Right lobe of liver (tissue), 6 donors: Measurements from ENCODE around the gene PNPO. TPM values are rescaled to one million over a fixed set of nuclear protein-coding genes. Genes with fewer than 3 reads are reported as not detected.

Source experiments
- ATAC-seq, 4 donors: fragments of 200-7000 bp; cut with Tn5 transposase; one replicate each; pipeline ENCODE4 v1.9.1; 2020; ENCODE audit warnings: mild to moderate bottlenecking in 4 of 4, moderate library complexity in 4 of 4
- DNase-seq, 3 donors: peaks; one replicate each; pipeline ENCODE4 v3.0.0-alpha.2; 2020
- H3K27ac ChIP-seq, 3 donors: fragments of 200-600 bp; one replicate each; pipeline ENCODE4 v1.8.0; 2022
- H3K27me3 ChIP-seq, 2 donors: fragments of 200-600 bp; one replicate each; pipeline ENCODE4 v1.8.0; 2022
- H3K36me3 ChIP-seq, 4 donors: fragments of 200-600 bp; sonication (generic) in 1 of 4; one replicate each; pipeline versions ENCODE4 v1.5.1 to v1.8.0; 2017 to 2022; ENCODE audit warnings: control low read depth in 1 of 4
- H3K4me1 ChIP-seq, 4 donors: fragments of 200-600 bp; sonication (generic) in 1 of 4; one replicate each; pipeline versions ENCODE4 v1.5.1 to v1.8.0; 2017 to 2022; ENCODE audit warnings: control low read depth in 1 of 4
- H3K4me3 ChIP-seq, 3 donors: fragments of 200-600 bp; one replicate each; pipeline ENCODE4 v1.8.0; 2022
- H3K9me3 ChIP-seq, 4 donors: fragments of 200-600 bp; sonication (generic) in 1 of 4; one replicate each; pipeline versions ENCODE4 v1.5.1 to v1.8.0; 2017 to 2022; ENCODE audit warnings: control low read depth in 1 of 4
- CTCF ChIP-seq, 4 donors: fragments of 200-600 bp in 3 of 4; fragments of 450-650 bp in 1 of 4; IDR thresholded peaks; one replicate each; pipeline versions ENCODE4 v1.5.1 to v1.8.0; 2016 to 2022; ENCODE audit warnings: antibody characterized with exemption in 4 of 4, mild to moderate bottlenecking in 2 of 4
- POLR2A ChIP-seq: fragments of 450-650 bp; IDR thresholded peaks from one replicate; pipeline ENCODE4 v1.6.1; 2017; ENCODE audit warnings: antibody characterized with exemption, mild to moderate bottlenecking
- WGBS: methylation state at CpG from one replicate; pipeline ENCODE4 v1.1.6; 2018; ENCODE audit warnings: low coverage, low lambda C conversion rate; ENCODE audit not compliant: insufficient coverage; ENCODE audit errors: missing lambda C conversion rate; 5-methylcytosine and 5-hydroxymethylcytosine counted together
- intact Hi-C, 2 donors: fragments of 100-400 bp; cut with DNase I; formaldehyde crosslinking; loops; one replicate each; pipeline versions ENCODE4 v1.11.2 to v1.14.1; 2022
- total RNA-seq, 6 experiments: library from RNA; depleted of rRNA in 2 of 6; stranded (reverse); fragments of >200 nt in 2 of 6; fragmentation: NEBNext Ultra II Directional in 3 of 6; extraction: Animal tissue kit (Norgen Biotek cat#: 25700) in 3 of 6; gene quantifications; one replicate each; pipeline versions ENCODE4 v1.1.0 to v1.2.4, GENCODE V29; 2016 to 2023
- donor health status: DM: no; HTN: yes; CAD: no.
- donor health status: DM: no; HTN: no; CAD: no.
- donor health status: DM: no; HTN: no; CAD: no.
- donor health status: DM: no; HTN: yes; CAD: no.
- donor health status: DM: no; HTN: yes; CAD: no.

The PNPO gene
- total RNA-seq, 6 experiments from 2014 or later, result 85.0 to 151 (median 124) TPM

- intact Hi-C loops, result no loop called here
- no peak for DNase-seq
- Histone ChIP-seq H3K9me3 (no peaks in the 10 kb centered on the region), H3K27me3 (no peaks in the 10 kb centered on the region), H3K27ac (peak overlapping the region; percentile 13 to 47 (median 18)), H3K4me1 (peaks cover 0 to 22% (median 3%) of the 10 kb centered on the region in 4 donors), H3K36me3 (no peaks in the 10 kb centered on the region), H3K4me3 (no peak overlapping the region)
- no peak for ATAC-seq
- TF ChIP-seq CTCF (IDR thresholded peaks at IDR 0.05), result no peak
- no peak for TF ChIP-seq POLR2A
- WGBS, result 90% methylated on average over 3 of the region's 3 CpGs
Observed at GRCh38 chr17:47906443-47906842, 34.9 kb upstream of the PNPO start.

DNA sequence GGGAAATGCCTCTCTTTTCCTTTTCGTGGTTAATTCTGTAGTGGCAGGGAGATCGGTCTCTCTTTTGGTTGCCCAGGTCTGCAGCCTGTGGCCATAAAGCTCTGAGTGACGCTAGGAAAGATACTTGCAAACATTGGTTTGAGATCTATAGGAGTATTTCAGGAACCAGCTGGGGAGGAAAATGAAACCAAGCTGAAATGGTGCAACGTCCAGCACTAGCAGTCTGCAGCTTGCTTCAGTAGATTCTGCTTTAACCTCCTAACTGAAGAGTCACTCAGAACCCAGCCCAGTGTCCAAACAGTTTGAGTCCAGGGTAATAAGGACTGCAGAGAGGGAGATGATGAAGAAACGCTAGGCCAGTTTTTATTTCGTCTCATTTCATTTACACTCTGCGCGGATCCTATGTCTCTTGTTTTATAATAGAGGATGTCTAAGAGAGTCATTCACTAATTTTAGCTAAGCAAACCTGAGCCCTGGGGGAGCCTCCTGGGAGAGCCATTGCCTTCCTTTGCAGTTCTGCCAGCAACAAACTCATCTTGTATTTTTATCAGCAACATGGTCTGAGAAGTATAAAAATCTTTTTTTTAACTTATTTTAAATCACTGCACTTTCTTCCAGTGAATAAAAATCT is 33.3 kb upstream of the PNPO start:
- Histone ChIP-seq H3K9me3 (no peaks in the 10 kb centered on the region), H3K4me3 (no peak overlapping the region), H3K27me3 (no peaks in the 10 kb centered on the region), H3K27ac (no peak overlapping the region), H3K36me3 (no peaks in the 10 kb centered on the region), H3K4me1 (peaks cover 0 to 22% (median 3%) of the 10 kb centered on the region in 4 donors)
- 63% methylated on average over 8 of the region's 8 CpGs for WGBS
- ATAC-seq, result peak; percentile 22 to 60 (median 33)
- TF ChIP-seq POLR2A (no peak), CTCF (IDR thresholded peaks at IDR 0.05) (no peak)
- no peak for DNase-seq
- intact Hi-C loops, result no loop called here

DNA sequence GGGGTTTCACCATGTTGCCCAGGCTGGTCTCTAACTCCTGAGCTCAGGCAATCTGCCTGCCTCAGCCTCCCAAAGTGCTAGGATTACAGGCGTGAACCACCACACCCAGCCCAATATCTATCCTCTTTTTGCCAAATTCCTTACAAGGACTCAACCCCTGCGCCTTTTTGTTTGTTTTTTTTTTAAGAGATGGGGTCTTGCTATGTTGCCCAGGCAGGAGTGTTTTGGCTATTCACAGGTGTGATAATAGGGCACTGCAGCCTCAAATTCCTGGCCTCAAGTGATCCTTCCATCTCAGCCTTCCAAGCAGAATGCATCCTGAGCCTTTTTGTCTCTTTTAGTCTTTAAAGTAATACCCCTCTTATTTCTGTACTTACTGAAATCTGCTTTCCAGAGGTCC is 28.3 kb upstream of the PNPO start:
- no peak for TF ChIP-seq POLR2A
- TF ChIP-seq CTCF (IDR thresholded peaks at IDR 0.05), result no peak
- no peak for ATAC-seq
- Histone ChIP-seq H3K27ac (no peak overlapping the region), H3K9me3 (no peaks in the 10 kb centered on the region), H3K36me3 (no peaks in the 10 kb centered on the region), H3K4me1 (no peaks in the 10 kb centered on the region), H3K4me3 (no peak overlapping the region), H3K27me3 (no peaks in the 10 kb centered on the region)
- WGBS, result 71% methylated on average over 1 of the region's 2 CpGs
- intact Hi-C loops, result no loop called here
- DNase-seq, result no peak

DNA sequence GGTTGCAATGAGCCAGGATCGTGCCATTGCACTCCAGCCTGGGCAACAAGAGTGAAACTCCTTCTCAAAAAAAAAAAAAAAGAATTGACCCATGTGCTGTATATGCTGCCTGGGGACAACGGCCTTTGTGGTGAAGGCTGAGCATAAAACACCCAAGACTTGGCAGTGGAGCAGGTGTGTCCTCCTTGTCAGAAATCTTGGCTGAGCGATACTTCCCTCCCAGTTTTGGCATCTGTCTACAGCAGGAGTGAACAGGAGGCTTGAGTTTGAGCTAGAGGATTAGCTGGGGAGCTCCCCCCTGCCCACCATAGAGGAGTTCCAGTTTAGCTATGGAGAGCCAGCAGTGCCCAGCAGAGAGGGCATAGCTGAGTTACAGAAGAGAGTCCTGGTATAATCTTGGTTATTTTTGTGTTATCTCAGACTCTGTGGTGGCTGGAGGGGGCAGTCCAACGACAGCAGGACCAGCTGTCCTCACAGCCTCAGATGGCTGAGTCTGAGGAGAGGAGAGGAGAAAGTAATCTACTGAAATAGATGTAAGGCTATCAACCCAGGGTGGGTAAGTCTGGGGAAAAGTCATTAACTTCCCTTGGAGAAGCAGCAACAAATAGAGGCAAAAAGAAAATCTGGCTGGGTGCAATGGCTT is 26.9 kb upstream of the PNPO start:
- H3K27ac ChIP-seq, result no peak overlapping the region

More for the DNA sequence above, 26.9 kb upstream of the PNPO start:
- WGBS, result 57% methylated on average over 1 of the region's 4 CpGs
- Histone ChIP-seq H3K4me3 (no peak overlapping the region), H3K9me3 (no peaks in the 10 kb centered on the region), H3K36me3 (no peaks in the 10 kb centered on the region), H3K27me3 (no peaks in the 10 kb centered on the region), H3K4me1 (no peaks in the 10 kb centered on the region)
- TF ChIP-seq CTCF (IDR thresholded peaks at IDR 0.05) (no peak), POLR2A (no peak)
- no peak for ATAC-seq
- intact Hi-C loops, result no loop called here
- no peak for DNase-seq
